Measurements from ENCODE around the gene CREB3. TPM values are rescaled to one million over a fixed set of nuclear protein-coding genes. Genes with fewer than 3 reads are reported as not detected.

CREB3 gene
- polyA plus RNA-seq, 1 donor from 2014 or later, result 88.4 TPM

GRCh38 chr9:35723908-35724307 lies 8.6 kb upstream of the CREB3 start:
- no peaks in the 10 kb centered on the region for H3K27me3 ChIP-seq (ENCODE audit: insufficient read depth, low read depth, low read length)
- H3K9me2 ChIP-seq (ENCODE audit: insufficient read depth, low read length), result no peaks in the 10 kb centered on the region
- no peaks in the 10 kb centered on the region for H4K20me1 ChIP-seq (ENCODE audit: insufficient read depth)
- H3F3A ChIP-seq (ENCODE audit: insufficient read depth, low read length, poor library complexity, severe bottlenecking), result no peaks in the 10 kb centered on the region
- TF ChIP-seq, protein P1, sequence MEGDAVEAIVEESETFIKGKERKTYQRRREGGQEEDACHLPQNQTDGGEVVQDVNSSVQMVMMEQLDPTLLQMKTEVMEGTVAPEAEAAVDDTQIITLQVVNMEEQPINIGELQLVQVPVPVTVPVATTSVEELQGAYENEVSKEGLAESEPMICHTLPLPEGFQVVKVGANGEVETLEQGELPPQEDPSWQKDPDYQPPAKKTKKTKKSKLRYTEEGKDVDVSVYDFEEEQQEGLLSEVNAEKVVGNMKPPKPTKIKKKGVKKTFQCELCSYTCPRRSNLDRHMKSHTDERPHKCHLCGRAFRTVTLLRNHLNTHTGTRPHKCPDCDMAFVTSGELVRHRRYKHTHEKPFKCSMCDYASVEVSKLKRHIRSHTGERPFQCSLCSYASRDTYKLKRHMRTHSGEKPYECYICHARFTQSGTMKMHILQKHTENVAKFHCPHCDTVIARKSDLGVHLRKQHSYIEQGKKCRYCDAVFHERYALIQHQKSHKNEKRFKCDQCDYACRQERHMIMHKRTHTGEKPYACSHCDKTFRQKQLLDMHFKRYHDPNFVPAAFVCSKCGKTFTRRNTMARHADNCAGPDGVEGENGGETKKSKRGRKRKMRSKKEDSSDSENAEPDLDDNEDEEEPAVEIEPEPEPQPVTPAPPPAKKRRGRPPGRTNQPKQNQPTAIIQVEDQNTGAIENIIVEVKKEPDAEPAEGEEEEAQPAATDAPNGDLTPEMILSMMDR (IDR thresholded peaks at IDR 0.05; ENCODE audit: poor library complexity, severe bottlenecking), result no peak
- no peak for TF ChIP-seq RAD21 (conservative IDR thresholded peaks at IDR 0.05)
- TF ChIP-seq, protein P2, sequence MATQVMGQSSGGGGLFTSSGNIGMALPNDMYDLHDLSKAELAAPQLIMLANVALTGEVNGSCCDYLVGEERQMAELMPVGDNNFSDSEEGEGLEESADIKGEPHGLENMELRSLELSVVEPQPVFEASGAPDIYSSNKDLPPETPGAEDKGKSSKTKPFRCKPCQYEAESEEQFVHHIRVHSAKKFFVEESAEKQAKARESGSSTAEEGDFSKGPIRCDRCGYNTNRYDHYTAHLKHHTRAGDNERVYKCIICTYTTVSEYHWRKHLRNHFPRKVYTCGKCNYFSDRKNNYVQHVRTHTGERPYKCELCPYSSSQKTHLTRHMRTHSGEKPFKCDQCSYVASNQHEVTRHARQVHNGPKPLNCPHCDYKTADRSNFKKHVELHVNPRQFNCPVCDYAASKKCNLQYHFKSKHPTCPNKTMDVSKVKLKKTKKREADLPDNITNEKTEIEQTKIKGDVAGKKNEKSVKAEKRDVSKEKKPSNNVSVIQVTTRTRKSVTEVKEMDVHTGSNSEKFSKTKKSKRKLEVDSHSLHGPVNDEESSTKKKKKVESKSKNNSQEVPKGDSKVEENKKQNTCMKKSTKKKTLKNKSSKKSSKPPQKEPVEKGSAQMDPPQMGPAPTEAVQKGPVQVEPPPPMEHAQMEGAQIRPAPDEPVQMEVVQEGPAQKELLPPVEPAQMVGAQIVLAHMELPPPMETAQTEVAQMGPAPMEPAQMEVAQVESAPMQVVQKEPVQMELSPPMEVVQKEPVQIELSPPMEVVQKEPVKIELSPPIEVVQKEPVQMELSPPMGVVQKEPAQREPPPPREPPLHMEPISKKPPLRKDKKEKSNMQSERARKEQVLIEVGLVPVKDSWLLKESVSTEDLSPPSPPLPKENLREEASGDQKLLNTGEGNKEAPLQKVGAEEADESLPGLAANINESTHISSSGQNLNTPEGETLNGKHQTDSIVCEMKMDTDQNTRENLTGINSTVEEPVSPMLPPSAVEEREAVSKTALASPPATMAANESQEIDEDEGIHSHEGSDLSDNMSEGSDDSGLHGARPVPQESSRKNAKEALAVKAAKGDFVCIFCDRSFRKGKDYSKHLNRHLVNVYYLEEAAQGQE (IDR thresholded peaks at IDR 0.05; ENCODE audit: borderline replicate concordance), result no peak
- TF ChIP-seq TAF1 (IDR thresholded peaks at IDR 0.05; ENCODE audit: low read depth), result no peak
- no peak for TF ChIP-seq EZH2 (IDR thresholded peaks at IDR 0.05; ENCODE audit: borderline replicate concordance, insufficient read depth, low read length, poor library complexity, severe bottlenecking)
- TF ChIP-seq POLR2AphosphoS5 (IDR thresholded peaks at IDR 0.05), result no peak
- TF ChIP-seq SMC3 (conservative IDR thresholded peaks at IDR 0.05; ENCODE audit: poor library complexity), result no peak
- no peak for TF ChIP-seq EP300 (conservative IDR thresholded peaks at IDR 0.05; ENCODE audit: poor library complexity, severe bottlenecking)
- peaks cover 5% of the 10 kb centered on the region for H3K79me2 ChIP-seq (replicated peaks; ENCODE audit: insufficient read depth, low read length)
- H3K27ac ChIP-seq (ENCODE audit: low read length), result no peak overlapping the region
- no peaks in the 10 kb centered on the region for H3K9me3 ChIP-seq (ENCODE audit: low read length)
- H2AFZ ChIP-seq (ENCODE audit: low read depth, low read length), result no peak overlapping the region
- no peak overlapping the region for H3K4me3 ChIP-seq (ENCODE audit: low read length)
- H3K36me3 ChIP-seq (ENCODE audit: insufficient read depth, low read length), result no peaks in the 10 kb centered on the region
- H3K9ac ChIP-seq (ENCODE audit: low read length), result no peak overlapping the region
- no peak overlapping the region for H3K4me2 ChIP-seq (ENCODE audit: low read length)

- TF ChIP-seq SMC3 (conservative IDR thresholded peaks at IDR 0.05; ENCODE audit: poor library complexity) (no peak), EZH2 (IDR thresholded peaks at IDR 0.05; ENCODE audit: borderline replicate concordance, insufficient read depth, low read length, poor library complexity, severe bottlenecking) (no peak), EP300 (conservative IDR thresholded peaks at IDR 0.05; ENCODE audit: poor library complexity, severe bottlenecking) (no peak), RAD21 (conservative IDR thresholded peaks at IDR 0.05) (no peak), TAF1 (IDR thresholded peaks at IDR 0.05; ENCODE audit: low read depth) (no peak), MXI1 (conservative IDR thresholded peaks at IDR 0.05; ENCODE audit: poor library complexity, severe bottlenecking) (no peak)
- TF ChIP-seq, protein P2 (IDR thresholded peaks at IDR 0.05; ENCODE audit: borderline replicate concordance), result no peak
- H3F3A ChIP-seq (ENCODE audit: insufficient read depth, low read length, poor library complexity, severe bottlenecking), result no peaks in the 10 kb centered on the region
- no peak overlapping the region for H3K9ac ChIP-seq (ENCODE audit: low read length)
- no peaks in the 10 kb centered on the region for H3K9me2 ChIP-seq (ENCODE audit: insufficient read depth, low read length)
- H2AFZ ChIP-seq (ENCODE audit: low read depth, low read length), result no peak overlapping the region
- H3K27ac ChIP-seq (ENCODE audit: low read length), result no peak overlapping the region
- H3K36me3 ChIP-seq (ENCODE audit: insufficient read depth, low read length), result no peaks in the 10 kb centered on the region
- no peak overlapping the region for H3K4me3 ChIP-seq (ENCODE audit: low read length)
- H3K27me3 ChIP-seq (ENCODE audit: insufficient read depth, low read depth, low read length), result no peaks in the 10 kb centered on the region
- peaks cover 17% of the 10 kb centered on the region for H3K79me2 ChIP-seq (replicated peaks; ENCODE audit: insufficient read depth, low read length)
- no peaks in the 10 kb centered on the region for H3K9me3 ChIP-seq (ENCODE audit: low read length)
- H3K4me2 ChIP-seq (ENCODE audit: low read length), result no peak overlapping the region
- no peaks in the 10 kb centered on the region for H4K20me1 ChIP-seq (ENCODE audit: insufficient read depth)
These were observed 7.1 kb upstream of the CREB3 start for GRCh38 chr9:35725362-35725761.

Data from neural cell (in vitro differentiated cells).